GM23338 (cell line): ENCODE results near the gene CBFA2T2.

Experiments
- CREB1 ChIP-seq: fragments of 250-450 bp; sonication (Bioruptor Pico); IDR thresholded peaks from 2 replicates; pipeline ENCODE4 v1.5.0; 2020; ENCODE audit warnings: low read depth, mild to moderate bottlenecking, moderate library complexity
- CTCF ChIP-seq, 2 experiments: fragments of 200-600 bp in 1 of 2; sonication (generic) in 1 of 2; conservative IDR thresholded peaks; 2 replicates each; pipeline versions ENCODE4 v1.5.1 to v1.6.1; 2016 to 2017; ENCODE audit warnings: antibody characterized with exemption in 2 of 2, low read depth in 2 of 2, mild to moderate bottlenecking in 2 of 2, moderate library complexity in 1 of 2
- ETS1 ChIP-seq: IDR thresholded peaks from 2 replicates; pipeline ENCODE4 v1.6.1; 2016; ENCODE audit warnings: antibody characterized with exemption
- EZH2 ChIP-seq: fragments of 200-600 bp; sonication (generic); IDR thresholded peaks from one replicate; pipeline ENCODE4 v1.8.0; 2017; ENCODE audit warnings: antibody characterized with exemption, mild to moderate bottlenecking, low read depth; ENCODE audit not compliant: unreplicated experiment
- EZH2phosphoT487 ChIP-seq: fragments of 200-600 bp; sonication (generic); IDR thresholded peaks from one replicate; pipeline ENCODE4 v1.8.1; 2018; ENCODE audit warnings: antibody characterized with exemption; ENCODE audit not compliant: unreplicated experiment
- JUNB ChIP-seq: IDR thresholded peaks from one replicate; pipeline ENCODE4 v1.6.1; 2016; ENCODE audit warnings: antibody characterized with exemption; ENCODE audit not compliant: unreplicated experiment
- NANOG ChIP-seq: IDR thresholded peaks from 2 replicates; pipeline ENCODE4 v1.6.1; 2016; ENCODE audit warnings: antibody characterized with exemption, borderline replicate concordance
- POLR2AphosphoS5 ChIP-seq: IDR thresholded peaks from 2 replicates; pipeline ENCODE4 v1.6.1; 2016; ENCODE audit warnings: antibody characterized with exemption, low read depth
- REST ChIP-seq: IDR thresholded peaks from one replicate; pipeline ENCODE4 v1.6.1; 2018; ENCODE audit warnings: antibody characterized with exemption; ENCODE audit not compliant: unreplicated experiment
- STAT1 ChIP-seq: IDR thresholded peaks from one replicate; pipeline ENCODE4 v1.6.1; 2016; ENCODE audit warnings: antibody characterized with exemption; ENCODE audit not compliant: unreplicated experiment
- ZNF331 ChIP-seq: fragments of 250-450 bp; sonication (Bioruptor Pico); IDR thresholded peaks from 2 replicates; pipeline ENCODE4 v1.5.0; 2020; ENCODE audit warnings: low read depth, mild to moderate bottlenecking, moderate library complexity

DNA sequence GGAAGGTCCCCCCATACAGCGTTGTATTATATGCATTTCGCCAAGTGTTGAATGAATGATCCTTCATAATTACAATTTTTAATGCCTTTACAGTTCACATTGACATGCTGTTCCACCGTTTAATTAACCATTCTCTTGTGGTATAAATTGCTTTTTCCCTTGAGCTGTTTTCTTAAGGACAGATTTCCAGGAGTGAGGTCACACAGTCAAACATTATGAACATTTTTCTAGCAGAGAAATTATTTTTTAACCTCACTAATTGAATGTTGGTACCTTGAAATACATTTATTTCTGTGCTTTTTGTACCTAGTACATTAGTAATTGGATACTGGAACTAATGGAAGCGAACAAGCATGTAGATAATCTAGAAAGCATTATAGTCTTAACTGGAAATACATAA is 95.5 kb downstream of the CBFA2T2 start:
- TF ChIP-seq CTCF (conservative IDR thresholded peaks at IDR 0.05; ENCODE audit: low read depth in 2 of 2) = no peak
- TF ChIP-seq POLR2AphosphoS5 = no peak
- no peak for TF ChIP-seq JUNB
- no peak for TF ChIP-seq ETS1
- no peak for TF ChIP-seq EZH2
- TF ChIP-seq EZH2phosphoT487 = no peak
- no peak for TF ChIP-seq REST
- TF ChIP-seq ZNF331 = no peak
- TF ChIP-seq CREB1 = no peak
- no peak for TF ChIP-seq STAT1
- TF ChIP-seq NANOG = no peak
